Parathyroid adenoma (tissue), 2 donors: ENCODE measurements around the gene ADAD2.

ENCODE experiments used
- H2AFZ ChIP-seq: fragments of 300-600 bp; sonication (generic); one replicate; pipeline ENCODE4 v1.7.0; 2017; ENCODE audit warnings: antibody characterized with exemption, mild to moderate bottlenecking
- H3K27ac ChIP-seq: fragments of 300-600 bp; sonication (generic); one replicate; pipeline ENCODE4 v1.7.0; 2017
- H3K27me3 ChIP-seq: fragments of 300-600 bp; sonication (generic); one replicate; pipeline ENCODE4 v1.7.0; 2017; ENCODE audit warnings: low read length; ENCODE audit not compliant: control insufficient read depth, insufficient read depth
- H3K36me3 ChIP-seq: fragments of 300-600 bp; sonication (generic); one replicate; pipeline ENCODE4 v1.7.0; 2017; ENCODE audit warnings: low read length; ENCODE audit not compliant: control insufficient read depth, insufficient read depth
- H3K4me1 ChIP-seq: fragments of 300-600 bp; sonication (generic); one replicate; pipeline ENCODE4 v1.7.0; 2017; ENCODE audit warnings: control low read depth
- H3K4me2 ChIP-seq: fragments of 300-600 bp; sonication (generic); one replicate; pipeline ENCODE4 v1.7.0; 2017; ENCODE audit warnings: low read length
- H3K4me3 ChIP-seq: fragments of 300-600 bp; sonication (generic); one replicate; pipeline ENCODE4 v1.7.0; 2017; ENCODE audit warnings: low read depth, low read length
- H3K79me2 ChIP-seq: fragments of 300-600 bp; sonication (generic); one replicate; pipeline ENCODE4 v1.7.0; 2017; ENCODE audit warnings: control low read depth
- H3K9ac ChIP-seq: fragments of 300-600 bp; sonication (generic); one replicate; pipeline ENCODE4 v1.7.0; 2017; ENCODE audit warnings: mild to moderate bottlenecking
- H3K9me3 ChIP-seq: fragments of 300-600 bp; sonication (generic); one replicate; pipeline ENCODE4 v1.7.0; 2017; ENCODE audit warnings: low read length; ENCODE audit not compliant: control insufficient read depth
- TF ChIP-seq, protein P1 (sequence below): fragments of 300-600 bp; sonication (generic); IDR thresholded peaks from one replicate; pipeline ENCODE4 v1.7.0; 2017; ENCODE audit warnings: antibody characterized with exemption, mild to moderate bottlenecking
- donor health status: primary hyperparathyroidism.

The ADAD2 gene

DNA sequence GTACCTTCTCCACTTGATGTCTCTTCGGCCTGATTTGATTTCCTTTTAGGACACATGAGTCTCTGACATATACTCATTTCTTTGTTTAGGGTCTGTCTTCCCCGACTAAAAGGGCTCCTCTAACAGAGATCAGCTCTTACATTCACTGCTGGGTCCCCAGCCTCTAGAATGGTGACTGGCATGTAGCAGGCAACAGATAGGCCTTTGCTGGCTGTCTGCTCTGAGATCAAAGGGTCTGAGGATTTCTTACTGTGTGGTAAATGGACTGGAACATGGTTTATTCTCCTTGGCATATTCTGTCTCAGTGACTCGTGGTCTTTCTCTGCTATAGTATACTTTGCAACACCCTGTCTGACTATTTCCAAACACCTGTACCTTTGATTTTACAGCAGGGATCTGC, 29.2 kb upstream of the ADAD2 start:
- H3K27ac ChIP-seq, result no peak overlapping the region
- no peaks in the 10 kb centered on the region for H3K27me3 ChIP-seq
- no peaks in the 10 kb centered on the region for H3K36me3 ChIP-seq
- no peak overlapping the region for H3K4me3 ChIP-seq
- H3K4me1 ChIP-seq, result no peaks in the 10 kb centered on the region
- no peak overlapping the region for H2AFZ ChIP-seq
- H3K79me2 ChIP-seq, result no peaks in the 10 kb centered on the region
- no peak overlapping the region for H3K9ac ChIP-seq
- no peak overlapping the region for H3K4me2 ChIP-seq
- no peaks in the 10 kb centered on the region for H3K9me3 ChIP-seq
- TF ChIP-seq, protein P1, sequence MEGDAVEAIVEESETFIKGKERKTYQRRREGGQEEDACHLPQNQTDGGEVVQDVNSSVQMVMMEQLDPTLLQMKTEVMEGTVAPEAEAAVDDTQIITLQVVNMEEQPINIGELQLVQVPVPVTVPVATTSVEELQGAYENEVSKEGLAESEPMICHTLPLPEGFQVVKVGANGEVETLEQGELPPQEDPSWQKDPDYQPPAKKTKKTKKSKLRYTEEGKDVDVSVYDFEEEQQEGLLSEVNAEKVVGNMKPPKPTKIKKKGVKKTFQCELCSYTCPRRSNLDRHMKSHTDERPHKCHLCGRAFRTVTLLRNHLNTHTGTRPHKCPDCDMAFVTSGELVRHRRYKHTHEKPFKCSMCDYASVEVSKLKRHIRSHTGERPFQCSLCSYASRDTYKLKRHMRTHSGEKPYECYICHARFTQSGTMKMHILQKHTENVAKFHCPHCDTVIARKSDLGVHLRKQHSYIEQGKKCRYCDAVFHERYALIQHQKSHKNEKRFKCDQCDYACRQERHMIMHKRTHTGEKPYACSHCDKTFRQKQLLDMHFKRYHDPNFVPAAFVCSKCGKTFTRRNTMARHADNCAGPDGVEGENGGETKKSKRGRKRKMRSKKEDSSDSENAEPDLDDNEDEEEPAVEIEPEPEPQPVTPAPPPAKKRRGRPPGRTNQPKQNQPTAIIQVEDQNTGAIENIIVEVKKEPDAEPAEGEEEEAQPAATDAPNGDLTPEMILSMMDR, result no peak

DNA sequence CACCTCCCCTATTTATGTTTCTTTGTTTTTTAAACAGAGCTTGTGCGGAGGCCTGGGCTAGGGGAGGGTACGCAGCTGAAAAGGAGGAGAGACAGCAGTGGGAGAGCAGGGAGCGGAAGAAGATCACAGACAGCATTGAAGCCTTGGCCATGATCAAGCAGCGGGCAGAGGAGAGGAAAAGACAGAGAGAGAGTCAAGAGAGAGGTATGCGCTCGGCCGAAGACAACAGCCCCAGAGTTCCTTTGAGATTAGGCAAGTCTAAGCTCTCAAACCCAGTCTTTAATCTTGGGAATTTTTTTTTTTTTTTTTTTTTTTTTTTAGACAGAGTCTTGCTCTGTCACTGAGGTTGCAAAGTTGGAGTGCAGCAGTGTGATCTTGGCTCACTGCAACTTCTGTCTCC, 25.2 kb upstream of the ADAD2 start:
- Histone ChIP-seq H3K27me3 (no peaks in the 10 kb centered on the region), H3K9ac (no peak overlapping the region), H3K79me2 (no peaks in the 10 kb centered on the region), H3K4me3 (no peak overlapping the region), H3K36me3 (no peaks in the 10 kb centered on the region), H2AFZ (no peak overlapping the region), H3K4me2 (no peak overlapping the region), H3K9me3 (no peaks in the 10 kb centered on the region), H3K27ac (no peak overlapping the region), H3K4me1 (no peaks in the 10 kb centered on the region)
- TF ChIP-seq, protein P1, result no peak

DNA sequence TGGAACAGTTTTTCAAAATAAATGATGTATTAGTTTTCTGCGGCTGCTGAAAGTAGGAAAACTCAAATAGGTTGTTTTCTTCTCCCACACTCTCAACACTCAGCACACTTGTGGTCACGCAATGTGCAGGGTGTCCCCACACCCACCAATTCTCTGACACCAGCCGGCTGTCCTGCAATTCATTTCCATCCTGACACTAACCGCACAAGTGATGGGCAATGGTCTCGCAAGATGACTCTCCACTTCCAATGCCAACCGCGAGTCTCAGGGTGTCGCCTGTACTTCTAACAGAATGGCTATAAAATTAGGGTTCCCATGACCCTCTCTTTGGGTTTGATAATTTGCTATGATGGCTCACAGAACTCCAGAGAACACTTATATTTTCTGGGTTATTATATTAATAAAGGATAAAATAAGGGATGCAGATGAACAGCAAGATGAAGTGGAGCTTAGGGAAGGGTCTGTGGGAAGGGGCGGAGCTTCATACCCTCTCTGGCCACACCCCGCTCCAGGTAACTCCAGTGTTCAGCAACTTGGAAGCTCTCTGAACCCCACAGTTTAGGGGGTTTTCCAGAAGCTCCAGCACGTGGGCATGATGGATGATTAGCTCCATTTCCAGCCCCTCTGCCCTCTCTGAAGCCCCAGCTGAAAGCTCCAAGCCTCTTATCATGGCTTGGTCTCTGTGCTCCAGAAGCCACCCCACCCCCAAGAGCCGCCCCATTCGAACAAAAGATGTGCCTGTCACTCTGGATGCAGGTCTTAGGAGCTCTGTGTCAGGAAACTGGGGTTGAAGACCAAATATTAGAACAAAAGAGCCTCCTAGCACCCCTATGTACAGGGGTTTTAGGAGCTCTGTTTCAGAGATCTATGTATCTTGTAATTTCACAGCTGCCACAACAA, 23.9 kb upstream of the ADAD2 start:
- Histone ChIP-seq H3K27me3 (no peaks in the 10 kb centered on the region), H3K4me1 (no peaks in the 10 kb centered on the region), H3K9me3 (no peaks in the 10 kb centered on the region), H3K27ac (no peak overlapping the region), H3K4me2 (no peak overlapping the region), H2AFZ (no peak overlapping the region), H3K9ac (no peak overlapping the region), H3K36me3 (no peaks in the 10 kb centered on the region), H3K79me2 (no peaks in the 10 kb centered on the region), H3K4me3 (no peak overlapping the region)
- TF ChIP-seq, protein P1, result no peak

DNA sequence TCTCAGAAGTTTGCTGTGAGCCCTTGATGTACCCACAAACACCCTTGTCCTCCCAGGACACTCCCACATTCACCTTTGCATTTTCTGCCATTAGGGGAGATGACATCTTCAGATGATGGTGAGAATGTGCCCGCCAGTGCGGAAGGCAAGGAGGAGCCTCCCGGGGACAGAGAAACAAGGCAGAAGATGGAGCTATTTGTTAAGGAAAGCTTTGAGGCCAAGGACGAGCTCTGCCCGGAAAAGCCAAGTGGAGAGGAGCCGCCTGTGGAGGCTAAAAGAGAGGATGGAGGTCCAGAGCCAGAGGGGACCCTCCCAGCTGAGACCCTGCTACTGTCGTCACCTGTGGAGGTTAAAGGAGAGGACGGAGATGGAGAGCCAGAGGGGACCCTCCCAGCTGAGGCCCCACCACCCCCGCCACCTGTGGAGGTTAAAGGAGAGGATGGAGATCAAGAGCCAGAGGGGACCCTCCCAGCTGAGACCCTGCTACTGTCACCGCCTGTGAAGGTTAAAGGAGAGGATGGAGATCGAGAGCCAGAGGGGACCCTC, 21.1 kb upstream of the ADAD2 start:
- no peak overlapping the region for H3K27ac ChIP-seq
- no peaks in the 10 kb centered on the region for H3K9me3 ChIP-seq
- no peaks in the 10 kb centered on the region for H3K36me3 ChIP-seq
- H2AFZ ChIP-seq, result no peak overlapping the region
- no peak overlapping the region for H3K9ac ChIP-seq
- H3K4me3 ChIP-seq, result no peak overlapping the region
- no peaks in the 10 kb centered on the region for H3K79me2 ChIP-seq
- no peaks in the 10 kb centered on the region for H3K27me3 ChIP-seq
- no peak overlapping the region for H3K4me2 ChIP-seq
- TF ChIP-seq, protein P1, result no peak
- no peaks in the 10 kb centered on the region for H3K4me1 ChIP-seq

DNA sequence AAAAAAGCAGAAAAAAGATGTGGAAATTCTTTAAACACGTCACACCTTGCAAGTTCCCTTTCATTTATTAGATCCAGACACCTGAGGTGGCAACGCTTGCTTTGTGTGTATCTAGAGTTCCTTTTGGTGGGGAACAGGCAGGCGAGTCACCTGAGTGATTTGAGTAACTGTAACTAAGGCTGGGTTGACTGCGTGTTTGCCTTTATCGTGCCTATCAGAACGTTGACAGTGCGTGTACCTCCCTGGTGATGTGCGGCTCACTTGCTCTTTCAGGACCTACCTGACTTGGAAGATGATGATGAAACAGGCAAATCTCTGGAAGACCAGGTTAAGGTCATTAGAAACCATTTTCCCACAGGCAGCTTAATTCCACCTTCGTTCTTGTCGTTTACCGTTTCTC, 16.6 kb upstream of the ADAD2 start:
- Histone ChIP-seq H3K4me3 (no peak overlapping the region), H3K4me1 (peaks cover 6% of the 10 kb centered on the region), H3K79me2 (no peaks in the 10 kb centered on the region), H3K36me3 (no peaks in the 10 kb centered on the region), H3K27me3 (no peaks in the 10 kb centered on the region), H3K4me2 (no peak overlapping the region), H3K9me3 (no peaks in the 10 kb centered on the region), H2AFZ (no peak overlapping the region), H3K27ac (no peak overlapping the region), H3K9ac (no peak overlapping the region)
- TF ChIP-seq, protein P1, result no peak
